ENCODE measurements around the gene KCTD15.

The KCTD15 gene

DNA sequence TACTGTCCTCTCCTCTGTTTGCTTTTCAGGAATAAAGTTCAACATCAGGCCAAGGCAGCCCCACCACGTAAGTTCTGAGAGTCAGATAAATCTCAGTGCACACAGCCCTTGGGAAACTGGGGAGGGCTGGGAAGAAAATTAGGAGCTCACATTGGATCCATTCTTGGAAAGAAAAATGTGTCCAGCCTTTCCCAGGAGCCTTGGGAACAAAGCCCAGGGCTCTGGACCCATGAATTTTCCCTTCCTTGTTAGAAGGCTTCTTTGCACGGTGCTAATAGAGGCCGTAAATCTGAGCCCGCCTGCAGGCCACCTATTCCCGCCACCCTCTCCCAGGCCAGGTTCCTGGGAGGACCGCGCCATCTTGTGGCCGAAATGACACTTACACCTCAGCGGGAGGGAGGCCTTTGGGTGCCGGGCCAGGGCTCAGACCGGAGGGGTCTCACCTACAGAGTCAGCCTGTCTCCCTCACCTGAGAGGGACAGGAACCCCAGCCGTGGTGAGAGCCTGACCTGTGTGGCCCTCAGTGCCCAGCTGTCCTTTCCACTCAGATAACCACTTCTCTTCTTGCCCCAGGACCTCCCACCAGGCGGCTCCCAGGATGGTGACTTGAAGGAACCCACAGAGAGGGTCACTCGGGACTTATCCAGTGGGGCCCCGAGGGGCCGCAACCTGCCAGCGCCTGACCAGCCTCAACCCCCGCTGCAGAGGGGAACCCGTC, 25.1 kb upstream of the KCTD15 start:
- DNase-seq (ENCODE audit: low read depth), result peak; percentile 64

- no peak for DNase-seq (ENCODE audit: low read depth)
Measured at GRCh38 chr19:33772102-33772857, 24.4 kb upstream of the KCTD15 start.

DNA sequence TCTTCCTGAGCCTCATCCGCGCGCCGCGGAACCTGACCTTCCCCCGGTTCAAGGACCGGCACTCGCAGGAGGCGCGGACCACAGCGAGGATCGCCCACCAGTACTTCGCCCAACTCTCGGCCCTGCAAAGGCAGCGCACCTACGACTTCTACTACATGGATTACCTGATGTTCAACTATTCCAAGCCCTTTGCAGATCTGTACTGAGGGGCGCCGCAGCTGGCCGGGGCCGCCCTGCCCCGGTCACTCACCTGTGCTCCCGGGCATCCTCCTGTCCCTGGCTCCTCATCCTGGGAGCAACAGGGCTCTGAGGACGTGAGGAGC, 23.9 kb upstream of the KCTD15 start:
- no peak for DNase-seq (ENCODE audit: low read depth)

GRCh38 chr19:33773704-33774624, 22.7 kb upstream of the KCTD15 start:
- no peak for DNase-seq (ENCODE audit: low read depth)

- no peak for DNase-seq (ENCODE audit: low read depth)
Measured at GRCh38 chr19:33774751-33775150, 21.9 kb upstream of the KCTD15 start.

GRCh38 chr19:33775731-33776487, 20.8 kb upstream of the KCTD15 start:
- no peak for DNase-seq (ENCODE audit: low read depth)

DNA sequence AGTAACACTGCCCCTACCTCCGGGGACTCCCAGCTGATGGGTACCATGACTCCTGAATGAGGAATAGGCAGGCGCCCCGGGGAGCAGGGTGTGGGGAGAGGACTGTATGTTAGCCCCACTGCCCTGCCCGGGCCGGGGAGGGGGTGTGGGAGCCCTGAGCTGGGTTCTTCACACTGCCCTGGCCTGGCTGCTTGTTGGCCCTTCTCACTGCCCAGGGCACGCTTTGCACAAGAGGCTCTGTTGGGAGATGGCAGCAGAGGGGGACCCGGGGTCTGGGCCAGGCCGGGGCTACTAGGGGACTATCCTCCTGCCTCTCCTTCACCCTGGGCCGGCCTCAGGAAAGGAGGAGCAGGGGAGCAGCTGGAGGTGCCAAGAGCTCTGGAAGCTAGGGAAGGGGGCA, 19.3 kb upstream of the KCTD15 start:
- no peak for DNase-seq (ENCODE audit: low read depth)

DNA sequence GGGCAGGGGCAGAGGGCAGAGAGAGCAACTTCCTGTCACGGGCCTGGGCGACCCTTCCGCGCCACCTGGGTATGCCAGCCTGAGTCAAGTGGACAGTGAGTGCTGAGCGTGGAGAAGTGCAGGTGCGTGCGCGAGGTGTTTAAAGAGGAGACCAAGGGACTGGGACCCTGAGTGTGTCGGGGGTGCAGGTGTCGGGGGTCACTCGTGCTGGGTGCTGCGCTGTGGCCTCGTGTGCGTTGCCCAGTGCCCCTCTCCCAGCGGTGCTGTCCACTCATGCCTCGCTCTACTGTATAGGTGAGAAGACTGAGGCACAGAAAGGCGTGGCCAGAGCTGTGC, 18.9 kb upstream of the KCTD15 start:
- DNase-seq (ENCODE audit: low read depth), result no peak

DNA sequence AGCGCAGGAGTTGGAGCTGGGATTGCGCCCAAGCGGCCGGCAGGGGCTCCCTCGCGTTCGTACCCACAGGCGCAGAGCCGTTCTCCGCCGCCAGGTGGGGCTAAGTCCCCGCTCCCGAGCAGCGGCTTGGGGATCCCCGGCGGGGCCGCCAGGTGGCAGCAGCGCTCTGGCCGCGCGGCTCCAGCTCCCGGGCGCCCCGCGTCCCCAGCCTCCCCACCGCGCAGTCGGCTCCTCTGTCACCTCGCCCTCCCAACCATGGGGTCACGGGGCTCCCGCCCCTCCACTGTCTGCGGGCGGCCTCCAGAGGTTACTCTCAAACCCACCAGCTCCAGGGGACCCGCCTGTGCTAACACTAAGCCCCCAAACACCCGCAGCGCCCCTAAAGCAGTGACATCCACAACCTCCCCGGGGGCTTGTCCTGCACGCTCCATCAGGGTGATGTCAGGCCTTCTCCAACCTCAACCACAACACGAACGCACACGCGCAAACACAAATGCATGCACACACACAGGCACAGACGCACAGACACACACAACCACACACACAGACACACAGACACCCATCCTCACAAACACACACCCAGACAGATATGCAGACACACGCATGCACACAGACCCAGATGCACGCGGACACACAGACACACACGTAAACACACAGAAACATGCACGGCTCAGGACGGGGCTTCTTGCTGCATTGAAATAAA, 18.4 kb upstream of the KCTD15 start:
- peak; percentile 73 for DNase-seq (ENCODE audit: low read depth)

GRCh38 chr19:33779849-33780248, 16.8 kb upstream of the KCTD15 start:
- no peak for DNase-seq (ENCODE audit: low read depth)

DNA sequence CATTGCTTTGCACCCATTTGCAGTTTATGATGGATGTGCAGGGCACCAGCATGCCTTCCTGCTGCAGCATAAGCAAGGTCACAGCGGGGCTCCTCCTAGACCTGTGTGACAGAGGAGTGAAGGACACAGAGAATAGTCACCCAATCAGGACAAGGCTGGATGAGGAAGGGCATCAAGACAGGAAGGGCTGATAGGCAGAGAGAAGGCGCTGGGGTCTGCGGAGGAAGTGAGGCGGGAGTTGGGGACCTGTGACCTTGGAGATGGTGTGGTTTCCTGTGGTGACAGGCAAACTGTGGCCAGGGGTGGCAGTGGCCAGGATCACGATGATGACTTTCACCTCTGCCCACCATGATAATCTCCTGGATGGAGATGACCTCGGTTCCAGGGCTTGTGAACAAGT, 16.4 kb upstream of the KCTD15 start:
- no peak for DNase-seq (ENCODE audit: low read depth)

DNA sequence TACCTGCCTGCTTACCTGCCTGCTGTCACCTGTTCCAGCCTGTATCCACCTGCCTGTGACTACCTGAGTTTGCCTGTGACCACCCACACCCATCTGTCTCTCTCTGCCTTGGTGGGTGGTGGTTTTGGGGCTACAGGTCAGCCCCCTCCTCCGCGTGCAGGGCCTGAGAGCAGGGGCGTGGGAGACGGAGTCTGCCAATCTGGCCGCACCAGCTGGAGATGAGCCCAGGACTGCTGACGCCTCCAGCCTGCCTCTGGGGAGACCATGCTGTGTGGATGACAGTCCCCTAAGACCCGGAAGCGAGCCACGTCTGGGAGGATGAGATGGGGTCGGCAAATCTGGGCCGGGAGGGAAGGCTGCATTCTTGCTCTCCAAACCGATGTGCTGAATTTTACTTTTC, 15.9 kb upstream of the KCTD15 start:
- no peak for DNase-seq (ENCODE audit: low read depth)

GRCh38 chr19:33781415-33781935, 15.2 kb upstream of the KCTD15 start:
- no peak for DNase-seq (ENCODE audit: low read depth)

GRCh38 chr19:33781996-33782395, 14.7 kb upstream of the KCTD15 start:
- DNase-seq (ENCODE audit: low read depth), result peak; percentile 39

DNA sequence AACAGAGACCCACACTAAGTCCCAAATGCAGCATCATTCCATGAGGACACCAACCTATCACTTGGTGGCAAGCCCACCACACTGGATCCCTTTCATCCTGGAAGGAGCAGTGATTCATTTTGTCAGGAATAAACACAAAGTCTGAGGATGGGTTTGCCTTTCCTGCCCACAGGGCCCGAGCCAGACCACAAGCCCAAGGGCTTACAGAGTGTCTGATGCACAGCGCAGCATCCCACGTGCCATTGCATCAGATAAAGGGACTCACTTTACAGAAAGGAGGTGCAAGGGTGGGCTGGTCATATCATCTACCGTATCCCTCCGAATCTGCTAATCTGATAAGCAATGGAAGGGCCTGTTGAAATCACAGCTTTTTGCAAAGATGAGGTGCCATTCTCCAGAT, 12.2 kb upstream of the KCTD15 start:
- DNase-seq (ENCODE audit: low read depth), result peak; percentile 21

- DNase-seq (ENCODE audit: low read depth), result peak; percentile 47
Measured at GRCh38 chr19:33785795-33786194, 10.9 kb upstream of the KCTD15 start.

GRCh38 chr19:33788676-33789075, 8.0 kb upstream of the KCTD15 start:
- no peak for DNase-seq (ENCODE audit: low read depth)

DNA sequence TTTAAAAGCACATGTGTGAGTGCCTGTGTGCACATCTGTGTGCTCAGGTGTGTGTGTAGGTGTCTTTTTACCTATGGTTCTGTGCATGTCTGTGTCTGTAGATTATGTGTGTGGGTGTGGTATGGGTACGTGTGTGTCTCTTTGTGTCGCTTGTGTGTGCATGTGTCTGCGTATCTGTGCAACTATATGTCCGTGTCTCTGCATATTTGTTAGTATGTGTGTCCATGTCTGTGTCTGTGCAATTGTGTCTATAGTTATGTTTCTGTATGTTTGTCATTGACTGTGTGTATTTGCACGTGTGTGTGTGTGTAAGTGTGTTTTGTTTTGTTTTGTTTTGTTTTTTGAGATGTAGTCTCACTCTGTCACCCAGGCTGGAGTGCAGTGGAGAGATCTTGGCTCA, 7.3 kb upstream of the KCTD15 start:
- no peak for DNase-seq (ENCODE audit: low read depth)

DNA sequence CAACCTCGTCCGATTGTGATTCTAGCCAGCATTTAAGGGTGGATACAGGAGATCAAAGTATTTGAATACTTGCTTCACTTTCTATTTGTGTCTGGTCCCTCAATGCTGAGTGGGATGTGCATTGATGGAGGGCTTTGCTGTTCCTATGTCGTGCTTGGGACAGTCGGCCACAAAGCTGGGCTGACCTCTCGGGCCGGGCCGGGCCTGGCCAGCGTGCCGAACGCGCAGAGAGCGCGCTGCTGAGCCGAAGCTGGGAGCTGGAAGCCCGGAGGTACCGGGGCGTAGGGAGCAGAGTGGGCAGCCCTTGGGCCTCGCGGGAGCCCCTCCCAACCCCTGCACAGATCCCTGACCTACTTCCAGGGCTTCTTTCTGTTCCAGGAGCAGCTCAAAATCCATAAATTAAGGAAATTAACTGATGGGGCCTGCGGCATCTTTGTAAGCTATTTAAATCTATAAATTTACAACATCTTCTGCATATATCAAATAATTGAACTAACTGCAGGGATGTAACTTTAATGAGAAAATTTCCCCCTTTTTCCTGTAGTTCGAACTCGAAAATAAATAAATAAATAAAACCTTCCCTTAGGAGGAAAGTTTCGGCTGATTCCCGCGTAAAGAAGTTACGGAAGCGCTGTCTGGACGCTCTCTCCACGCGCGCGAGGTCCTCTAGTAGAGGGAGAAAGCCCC, 1.8 kb upstream of the KCTD15 start:
- DNase-seq (ENCODE audit: low read depth), result peak; percentile 22

- peak; percentile 91 for DNase-seq (ENCODE audit: low read depth)
Measured at GRCh38 chr19:33795370-33796163, 1.1 kb upstream of the KCTD15 start.

Data from EH (cell line).